ENCODE measurements around the gene SLC52A3. TPM values are rescaled to one million over a fixed set of nuclear protein-coding genes. Genes with fewer than 3 reads are reported as not detected.
"Not testable (repeated sequence)": the region's sequence is repeated elsewhere in the genome, so short reads cannot be mapped to it uniquely, and the experiment has no call there.

SLC52A3 gene
- total RNA-seq (2014; rRNA removed; shearing (Covaris generic)), result 21.2 and 33.7 TPM in 2 replicates

DNA sequence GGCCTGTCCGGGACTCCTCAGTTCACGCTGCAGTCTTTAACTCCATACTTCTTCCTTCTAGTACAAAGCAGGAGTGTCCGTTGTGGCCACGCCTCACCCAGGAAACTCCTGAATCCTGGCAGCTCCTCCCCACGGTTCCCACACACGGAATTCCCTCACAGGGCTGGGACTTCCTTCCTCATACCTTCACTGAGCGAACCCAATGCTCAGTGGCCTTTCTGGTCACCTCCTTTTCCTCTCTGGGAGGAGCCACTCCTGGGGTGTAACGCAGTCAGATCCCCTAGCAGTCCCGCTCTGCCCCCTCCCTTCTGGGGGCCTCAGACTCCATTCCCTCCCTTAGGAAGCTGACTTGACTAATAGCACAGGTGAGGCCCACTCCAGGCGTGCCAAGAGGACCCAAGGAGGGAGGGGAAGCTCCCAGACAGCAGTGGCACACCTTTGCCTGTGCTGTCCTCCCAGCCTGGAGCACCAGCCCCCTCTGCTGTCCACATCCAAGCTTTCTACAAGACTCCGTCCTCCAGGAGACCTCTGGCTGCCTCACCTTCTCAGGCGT, at the start of gene SLC52A3:
Gene SLC52A3 (minus strand): TSS at position 75 of the 553 bp plus-strand sequence. CDS start 2,726 bp downstream, outside the sequence.
- peak; percentile 97 for DNase-seq (ENCODE audit: low spot score)

DNA sequence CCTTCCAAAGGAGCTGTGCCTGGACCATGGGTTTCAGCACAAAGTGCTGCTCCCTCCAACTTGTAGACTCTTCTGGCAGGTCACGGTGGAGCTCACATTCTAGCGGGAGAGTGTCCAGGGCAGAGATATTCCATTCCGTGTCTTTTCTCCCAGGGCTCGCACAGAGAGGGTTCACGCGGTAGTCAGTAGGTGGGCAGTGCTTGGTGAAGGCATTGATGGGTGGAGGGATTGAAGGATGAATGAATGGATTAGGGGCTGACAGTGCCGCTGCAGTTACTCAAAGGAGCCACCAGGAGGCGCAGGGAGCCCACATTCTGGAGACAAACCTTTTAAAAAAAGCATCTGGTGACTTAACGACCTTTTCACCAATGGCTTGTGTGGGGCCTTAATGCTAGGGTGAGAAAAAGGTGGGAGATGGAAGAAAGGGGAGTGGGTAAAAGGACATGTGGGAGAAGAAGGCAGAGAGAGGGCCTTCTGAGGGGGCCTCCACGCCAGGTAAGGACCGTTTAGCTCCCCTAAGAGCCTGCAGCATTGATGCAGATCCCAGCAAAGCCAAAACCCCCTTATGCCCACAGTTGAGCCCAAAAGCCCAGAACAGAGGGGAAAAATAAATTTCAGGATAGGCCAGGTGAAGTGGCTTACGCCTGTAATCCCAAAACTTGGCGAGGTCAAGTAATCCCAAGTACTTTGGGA, 47.8 kb upstream of the SLC52A3 start:
- peak; percentile 88 for DNase-seq (ENCODE audit: low spot score)

DNA sequence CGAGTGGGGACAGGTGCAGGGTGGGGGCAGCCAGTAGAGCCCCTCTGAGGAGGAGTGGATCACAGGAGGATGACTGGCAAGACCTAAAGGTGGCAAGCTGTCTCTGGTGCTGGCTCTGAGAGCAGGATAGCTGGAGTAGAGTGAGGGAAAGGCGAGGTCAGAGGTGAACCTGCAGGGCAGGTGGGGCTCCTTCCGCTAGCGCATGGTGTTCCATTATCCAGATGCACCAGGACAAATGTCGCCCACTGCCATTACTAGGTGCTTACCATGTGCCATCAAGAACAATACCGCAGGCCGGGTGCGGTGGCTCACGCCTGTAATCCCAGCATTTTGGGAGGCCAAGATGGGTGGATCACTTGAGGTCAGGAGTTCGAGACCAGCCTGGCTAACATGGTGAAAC, 46.9 kb upstream of the SLC52A3 start:
- DNase-seq (ENCODE audit: low spot score), result no peak

DNA sequence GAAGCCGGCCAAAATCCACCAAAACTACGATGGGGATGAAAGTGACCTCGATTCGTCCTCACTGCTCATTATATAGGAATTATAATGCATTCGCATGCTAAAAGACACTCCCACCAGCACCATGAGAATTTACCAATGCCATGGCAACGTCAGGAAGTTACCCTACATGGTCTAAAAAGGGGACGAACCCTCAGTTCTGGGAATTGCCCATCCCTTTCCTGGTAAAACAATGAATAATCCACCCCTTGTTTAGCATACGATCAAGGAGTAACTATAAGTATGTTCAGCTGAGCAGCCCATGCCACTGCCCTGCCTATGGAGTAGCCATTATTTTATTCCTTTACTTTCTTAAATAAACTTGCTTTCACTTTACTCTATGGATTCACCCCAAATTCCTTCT, 45.1 kb upstream of the SLC52A3 start:
- no peak for DNase-seq (ENCODE audit: low spot score)

DNA sequence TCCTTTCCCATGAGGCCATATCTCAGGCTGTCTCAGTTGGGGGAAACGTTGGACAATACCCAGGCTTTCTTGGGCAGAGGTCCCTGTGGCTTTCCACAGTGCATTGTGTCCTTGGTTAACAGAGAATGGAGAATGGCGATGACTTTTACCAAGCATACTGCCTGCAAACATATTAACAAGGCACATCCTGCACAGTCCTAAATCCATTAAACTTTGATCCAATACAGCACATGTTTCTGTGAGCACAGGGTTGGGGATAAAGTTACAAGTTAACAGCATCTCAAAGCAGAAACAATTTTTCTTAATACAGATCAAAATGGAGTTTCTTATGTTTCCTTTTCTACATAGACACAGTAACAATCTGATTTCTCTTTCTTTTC, 44.1 kb upstream of the SLC52A3 start:
- DNase-seq (ENCODE audit: low spot score), result not testable (repeated sequence)

DNA sequence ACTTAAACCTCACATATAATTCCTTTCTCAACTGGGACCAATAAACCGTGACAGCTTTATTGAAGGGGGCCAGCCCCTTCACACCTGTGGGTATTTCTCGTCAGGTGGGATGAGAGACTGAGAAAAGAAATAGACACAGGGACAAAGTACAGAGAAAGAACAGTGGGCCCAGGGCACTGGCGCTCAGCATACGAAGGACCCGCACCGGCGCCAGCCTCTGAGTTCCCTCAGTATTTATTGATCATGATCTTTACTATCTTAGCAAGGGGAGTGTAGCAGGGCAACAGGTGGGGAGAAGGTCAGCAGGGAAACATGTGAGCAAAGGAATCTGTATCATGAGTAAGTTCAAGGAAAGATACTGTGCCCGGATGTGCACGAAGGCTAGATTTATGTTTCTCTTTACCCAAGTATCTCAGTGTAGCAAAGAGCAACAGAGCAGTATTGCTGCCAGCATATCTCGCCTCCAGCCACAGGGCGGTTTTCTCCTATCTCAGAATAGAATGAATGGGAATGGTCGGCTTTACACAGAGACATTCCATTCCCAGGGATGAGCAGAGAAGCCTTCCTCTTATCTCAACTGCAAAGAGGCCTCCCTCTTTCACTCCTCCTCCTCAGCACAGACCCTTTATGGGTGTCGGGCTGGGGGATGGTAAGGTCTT, 43.6 kb upstream of the SLC52A3 start:
- not testable (repeated sequence) for DNase-seq (ENCODE audit: low spot score)

GRCh38 chr20:805713-806112, 37.4 kb upstream of the SLC52A3 start:
- no peak for DNase-seq (ENCODE audit: low spot score)

- DNase-seq (ENCODE audit: low spot score), result no peak
These were observed 33.4 kb upstream of the SLC52A3 start for GRCh38 chr20:801678-802077.

- not testable (repeated sequence) for DNase-seq (ENCODE audit: low spot score)
These were observed 31.7 kb upstream of the SLC52A3 start for GRCh38 chr20:800026-800425.

DNA sequence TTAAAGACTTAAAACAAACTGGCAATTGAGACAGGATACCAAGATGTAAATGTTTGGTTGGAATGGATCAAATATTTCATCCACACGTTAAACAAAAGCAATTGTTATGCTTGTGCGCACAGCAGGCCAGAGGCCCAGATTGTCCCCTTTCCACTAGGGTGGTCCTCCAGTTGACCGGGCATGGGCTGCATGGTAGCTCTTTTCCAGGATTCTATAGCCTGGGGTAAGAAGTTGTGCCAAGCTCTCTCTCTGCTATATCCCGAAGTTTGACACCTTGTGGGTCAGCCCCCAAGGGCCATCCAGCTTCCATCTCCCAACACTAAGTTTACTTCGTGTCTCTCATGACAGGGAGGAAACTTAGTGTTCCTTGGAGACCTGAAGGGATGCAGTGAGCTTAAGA, 30.4 kb upstream of the SLC52A3 start:
- not testable (repeated sequence) for DNase-seq (ENCODE audit: low spot score)

DNA sequence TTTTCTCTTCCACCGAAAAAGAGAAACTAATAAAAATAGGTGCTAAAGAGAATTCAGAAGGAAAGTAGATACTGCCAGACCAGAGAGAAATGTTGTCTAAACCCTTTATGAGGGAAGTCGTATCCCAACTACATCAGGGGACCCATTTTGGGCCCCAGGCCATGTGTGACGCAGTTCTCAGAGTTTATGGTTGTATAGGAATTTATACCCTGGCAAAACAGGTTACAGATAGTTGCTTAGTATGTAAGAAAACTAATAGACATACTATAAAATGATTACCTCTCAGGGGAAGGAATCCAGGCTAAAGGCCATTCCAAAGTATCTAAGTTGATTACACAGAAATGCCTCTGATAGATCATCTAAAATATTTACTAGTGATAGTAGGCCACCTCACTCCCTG, 28.6 kb upstream of the SLC52A3 start:
- DNase-seq (ENCODE audit: low spot score), result no peak

GRCh38 chr20:792248-792647, 23.9 kb upstream of the SLC52A3 start:
- DNase-seq (ENCODE audit: low spot score), result no peak

- no peak for DNase-seq (ENCODE audit: low spot score)
These were observed 22.8 kb upstream of the SLC52A3 start for GRCh38 chr20:791056-791455.

DNA sequence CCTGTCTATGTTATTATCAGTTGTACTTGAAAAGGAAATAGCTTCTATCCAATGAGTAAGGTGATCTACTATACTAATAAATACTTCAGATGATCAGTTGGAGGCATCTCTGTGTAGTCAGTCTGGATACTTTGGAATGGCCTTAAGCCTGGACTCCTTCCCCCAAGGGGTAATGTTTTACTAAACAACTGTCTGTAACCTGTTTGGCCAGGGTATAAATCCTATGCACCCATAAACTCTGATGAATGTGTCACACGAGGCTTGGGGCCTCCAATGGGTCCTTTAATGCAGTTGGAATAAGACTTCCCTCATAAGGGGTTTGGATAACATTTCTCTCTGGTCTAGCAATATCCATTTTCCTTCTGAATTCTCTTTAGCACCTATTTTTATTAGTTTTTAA, 19.5 kb upstream of the SLC52A3 start:
- peak; percentile 87 for DNase-seq (ENCODE audit: low spot score)

GRCh38 chr20:779771-780170, 11.5 kb upstream of the SLC52A3 start:
- no peak for DNase-seq (ENCODE audit: low spot score)

DNA sequence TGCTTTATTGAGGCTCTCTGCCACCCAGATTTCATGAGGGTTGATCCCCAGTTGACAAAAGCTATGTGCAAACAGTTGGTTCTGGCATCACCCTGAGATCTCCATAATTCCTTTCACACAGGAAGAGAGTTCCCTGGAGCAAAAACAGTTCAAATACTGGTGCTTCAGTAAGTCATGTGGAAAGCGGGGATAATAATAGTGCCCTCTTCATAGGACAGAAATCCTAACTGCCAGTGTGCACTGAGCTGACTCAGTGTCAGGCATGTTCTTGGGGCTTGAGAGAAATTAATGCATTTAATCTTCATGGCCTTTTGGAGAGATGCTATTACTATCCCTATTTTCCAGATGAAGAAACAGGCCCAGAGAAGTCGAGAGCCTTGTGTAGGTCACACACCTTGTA, 7.9 kb upstream of the SLC52A3 start:
- DNase-seq (ENCODE audit: low spot score), result no peak

- peak; percentile 92 for DNase-seq (ENCODE audit: low spot score)
These were observed 7.4 kb upstream of the SLC52A3 start for GRCh38 chr20:775679-776135.

DNA sequence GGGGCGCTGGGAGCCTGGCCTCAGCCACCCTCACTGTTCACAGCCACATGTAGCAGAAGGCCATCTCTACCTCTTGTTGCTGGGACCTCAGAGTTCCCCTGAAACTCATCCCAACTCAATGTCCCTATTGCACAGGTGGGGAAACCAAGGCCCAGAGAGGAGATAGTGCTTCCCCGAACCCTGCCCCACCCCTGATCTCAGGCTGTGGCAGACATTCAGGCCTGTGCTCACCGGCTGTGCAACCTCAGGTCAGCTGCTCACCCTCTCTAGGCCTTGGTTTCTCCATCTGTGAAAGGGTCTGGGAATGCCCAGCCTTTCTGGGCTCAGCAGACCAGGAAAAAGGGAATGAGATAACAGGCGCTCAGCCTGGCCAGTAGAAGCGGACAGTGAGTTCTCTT, 6.4 kb upstream of the SLC52A3 start:
- no peak for DNase-seq (ENCODE audit: low spot score)

DNA sequence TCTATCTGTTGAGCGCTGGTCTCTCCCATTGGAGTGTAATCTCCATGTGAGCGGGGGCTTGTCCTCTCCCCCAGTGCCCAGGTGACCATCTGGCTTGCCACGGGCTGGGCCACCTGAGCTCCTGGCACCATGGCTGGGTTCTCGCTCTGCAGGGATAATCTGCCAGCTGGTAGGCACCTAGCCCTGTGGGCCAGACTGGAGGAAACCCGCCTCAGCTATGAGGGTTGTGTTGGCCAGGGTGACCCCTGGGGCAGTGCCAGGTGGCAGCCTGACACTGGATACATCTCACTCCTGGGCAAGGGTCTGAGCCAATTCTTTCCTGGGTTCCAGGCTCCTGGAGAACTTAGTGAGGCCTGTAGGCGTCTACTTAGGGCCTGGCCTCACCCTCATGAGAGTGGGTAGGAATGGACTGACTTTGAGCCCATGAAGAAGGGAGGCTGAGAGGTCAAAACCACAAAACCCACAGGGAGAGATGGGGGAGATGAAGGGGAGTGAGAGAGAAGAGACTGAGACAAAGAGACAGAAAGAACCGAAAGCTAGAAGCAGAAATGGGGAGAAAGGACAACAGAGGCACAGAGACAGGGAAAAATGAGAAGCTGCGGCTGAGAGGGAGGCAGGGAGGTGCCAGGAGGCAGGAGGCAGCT, 5.8 kb upstream of the SLC52A3 start:
- DNase-seq (ENCODE audit: low spot score), result no peak

GRCh38 chr20:772806-773205, 4.5 kb upstream of the SLC52A3 start:
- DNase-seq (ENCODE audit: low spot score), result peak; percentile 30

DNA sequence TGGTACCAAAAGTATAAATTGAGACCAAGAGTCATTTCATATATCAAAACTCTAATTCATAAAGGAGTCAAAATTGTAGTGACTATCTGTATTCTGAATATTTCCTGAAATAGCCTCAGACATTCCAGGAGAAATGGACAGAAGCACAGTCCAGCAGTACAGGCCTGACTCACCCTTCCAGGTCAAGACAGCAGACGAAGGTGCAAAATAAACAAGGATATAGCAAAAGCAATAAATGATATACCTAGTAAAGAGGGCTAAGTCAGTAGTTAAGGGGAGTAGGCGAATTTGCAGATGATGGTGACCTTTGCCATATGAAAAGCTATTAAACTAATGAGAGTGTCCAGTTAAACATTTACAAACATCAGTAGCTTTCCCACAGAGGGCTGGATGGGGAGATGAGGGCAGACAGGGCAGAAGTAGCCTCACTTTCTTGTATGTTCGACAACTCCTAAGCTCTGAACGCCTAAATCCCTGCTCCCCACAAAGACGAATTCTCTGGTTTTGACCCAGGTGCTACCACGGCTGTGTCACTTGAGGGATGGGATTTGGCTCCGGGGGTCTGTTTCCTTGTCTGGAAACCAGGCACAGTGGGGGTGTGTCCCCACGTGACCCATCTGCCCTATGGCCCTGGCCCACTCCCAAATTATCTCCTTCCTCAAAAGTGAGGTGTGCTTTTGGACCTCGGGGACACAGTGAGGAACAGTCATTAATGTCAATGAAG, 3.6 kb upstream of the SLC52A3 start:
- DNase-seq (ENCODE audit: low spot score), result peak; percentile 68

DNA sequence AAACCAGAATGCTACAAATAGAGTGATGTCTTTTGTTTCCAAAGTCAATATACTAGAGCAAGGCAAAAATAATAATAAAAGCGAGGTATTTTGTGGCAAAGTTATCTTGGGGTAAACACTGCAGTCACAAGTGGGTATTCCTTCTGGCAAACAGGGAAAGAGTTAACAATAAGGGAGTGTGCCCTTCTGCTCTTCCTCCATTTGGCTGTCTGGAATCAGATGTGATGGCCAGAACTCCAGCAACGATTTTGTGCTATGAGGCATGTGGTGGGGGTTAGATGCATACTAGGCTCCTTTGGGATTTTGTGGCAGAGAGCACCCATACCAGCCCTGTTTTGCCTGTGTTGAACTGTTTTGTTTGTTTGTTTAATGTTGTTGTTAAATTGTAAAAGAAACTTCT, 2.4 kb upstream of the SLC52A3 start:
- no peak for DNase-seq (ENCODE audit: low spot score)

Data from HT-29 (cell line).